Psoas muscle (tissue), 8 donors: ENCODE data around the gene TH. TPM values are rescaled to one million over a fixed set of nuclear protein-coding genes. Genes with fewer than 3 reads are reported as not detected.

Experiments
- ATAC-seq, 4 donors: fragments of 200-7000 bp; cut with Tn5 transposase; one replicate each; pipeline ENCODE4 v1.9.1; 2020; ENCODE audit warnings: moderate library complexity in 3 of 4, mild to moderate bottlenecking in 2 of 4
- DNase-seq, 2 donors: peaks; one replicate each; pipeline ENCODE4 v3.0.0-alpha.2; 2020
- H3K27ac ChIP-seq: fragments of 200-600 bp; one replicate; pipeline ENCODE4 v1.8.0; 2022
- H3K27me3 ChIP-seq, 3 donors: fragments of 200-600 bp in 1 of 3; one replicate each; pipeline versions ENCODE4 v1.6.1 to v1.8.0; 2013 to 2022; ENCODE audit warnings: low read length in 2 of 3, mild to moderate bottlenecking in 2 of 3, moderate library complexity in 1 of 3; ENCODE audit not compliant: insufficient read depth in 3 of 3
- H3K36me3 ChIP-seq, 2 donors: fragments of 200-600 bp in 1 of 2; one replicate each; pipeline versions ENCODE4 v1.6.1 to v1.8.0; 2013 to 2022; ENCODE audit warnings: low read depth in 1 of 2, mild to moderate bottlenecking in 1 of 2, moderate library complexity in 1 of 2; ENCODE audit not compliant: insufficient read depth in 1 of 2
- H3K4me1 ChIP-seq: fragments of 200-600 bp; one replicate; pipeline ENCODE4 v1.8.0; 2022
- H3K4me3 ChIP-seq: fragments of 200-600 bp; one replicate; pipeline ENCODE4 v1.8.0; 2022; ENCODE audit warnings: mild to moderate bottlenecking
- H3K9me3 ChIP-seq: fragments of 200-600 bp; one replicate; pipeline ENCODE4 v1.8.0; 2022
- CTCF ChIP-seq: fragments of 200-600 bp; IDR thresholded peaks from one replicate; pipeline ENCODE4 v1.8.0; 2022; ENCODE audit warnings: antibody characterized with exemption
- WGBS, 3 donors: extraction: QIAGEN DNeasy Blood & Tissue Kit; methylation state at CpG; one replicate each; pipeline versions ENCODE4 v1.1.6 to v1.1.7; 2013; 5-methylcytosine and 5-hydroxymethylcytosine counted together
- intact Hi-C, 2 donors: fragments of 100-400 bp; cut with DNase I; formaldehyde crosslinking; loops; one replicate each; pipeline versions ENCODE4 v1.11.0 to v1.14.2; 2022
- polyA plus RNA-seq, 3 donors: library from polyadenylated mRNA; stranded (reverse); fragments of 200-250 nt; gene quantifications; one replicate each; pipeline ENCODE4 v1.2.3, GENCODE V29; 2013
- total RNA-seq, 4 donors: library from RNA; stranded (reverse); fragmentation: NEBNext Ultra II Directional in 2 of 4; extraction: Animal tissue kit (Norgen Biotek cat#: 25700) in 2 of 4; gene quantifications; one replicate each; pipeline versions ENCODE4 v1.2.1 to v1.2.4, GENCODE V29; 2021 to 2023
- donor health status: healthy with polysubstance abuse.
- donor health status: DM: no; HTN: no; CAD: no; lungs with moderate emphysema.
- donor health status: Bipolar disorder and iron deficiency.
- donor health status: healthy.
- donor health status: DM: yes; HTN: yes; CAD: no.
- donor health status: DM: no; HTN: no; CAD: no.
- donor health status: DM: no; HTN: no; CAD: no.
- donor health status: DM: yes; HTN: yes; CAD: no.

The TH gene
- total and polyA plus RNA-seq, 7 donors = 0.16 to 0.34 TPM; not detected in 5

GRCh38 chr11:2215230-2215560 lies 43.6 kb upstream of the TH start:
- ATAC-seq (no peak), DNase-seq (no peak)
- WGBS, 3 donors = 85 to 92% (median 91%) methylated on average over 5 of the region's 5 CpGs
- intact Hi-C loops = no loop called here
- Histone ChIP-seq H3K4me3 (no peak overlapping the region), H3K27ac (no peak overlapping the region), H3K9me3 (no peaks in the 10 kb centered on the region), H3K27me3 (peaks cover 0 to 11% (median 4%) of the 10 kb centered on the region in 3 donors), H3K4me1 (no peaks in the 10 kb centered on the region), H3K36me3 (no peaks in the 10 kb centered on the region)
- no peak for TF ChIP-seq CTCF

GRCh38 chr11:2214527-2215229 lies 43.1 kb upstream of the TH start:
- 46 to 55% (median 53%) methylated on average over 28 of the region's 28 CpGs for WGBS, 3 donors
- TF ChIP-seq CTCF = no peak
- ATAC-seq (no peak), DNase-seq (peak in 1 of 2 donors; percentile 39)
- intact Hi-C loops = no loop called here
- Histone ChIP-seq H3K36me3 (no peaks in the 10 kb centered on the region), H3K27ac (no peak overlapping the region), H3K4me3 (no peak overlapping the region), H3K27me3 (peaks cover 0 to 13% (median 4%) of the 10 kb centered on the region in 3 donors), H3K4me1 (no peaks in the 10 kb centered on the region), H3K9me3 (no peaks in the 10 kb centered on the region)

GRCh38 chr11:2213890-2214526 lies 42.4 kb upstream of the TH start:
- H3K4me1 ChIP-seq = no peaks in the 10 kb centered on the region
- no peak overlapping the region for H3K27ac ChIP-seq
- no peak for TF ChIP-seq CTCF
- peak in 1 of 2 donors; percentile 32 for DNase-seq
- intact Hi-C loops = no loop called here
- no peak for ATAC-seq
- H3K27me3 ChIP-seq = peaks cover 0 to 20% (median 6%) of the 10 kb centered on the region in 3 donors
- H3K36me3 ChIP-seq = no peaks in the 10 kb centered on the region
- no peaks in the 10 kb centered on the region for H3K9me3 ChIP-seq
- WGBS, 3 donors = 73 to 82% (median 76%) methylated on average over 11 of the region's 11 CpGs
- no peak overlapping the region for H3K4me3 ChIP-seq

- whole genome bisulfite sequencing, 3 donors = 72 to 82% (median 82%) methylated on average over 16 of the region's 16 CpGs
- Histone ChIP-seq H3K4me3 (no peak overlapping the region), H3K27me3 (peaks cover 0 to 24% (median 6%) of the 10 kb centered on the region in 3 donors), H3K9me3 (no peaks in the 10 kb centered on the region), H3K36me3 (no peaks in the 10 kb centered on the region), H3K4me1 (no peaks in the 10 kb centered on the region), H3K27ac (no peak overlapping the region)
- ATAC-seq (no peak), DNase-seq (peak; percentile 15 to 45)
- intact Hi-C loops = no loop called here
- no peak for TF ChIP-seq CTCF
Observed at GRCh38 chr11:2213384-2213842, 41.8 kb upstream of the TH start.
